Measurements from ENCODE around the gene OR2J2. TPM values are rescaled to one million over a fixed set of nuclear protein-coding genes. Genes with fewer than 3 reads are reported as not detected.
"Not testable (repeated sequence)": the region's sequence is repeated elsewhere in the genome, so short reads cannot be mapped to it uniquely, and the experiment has no call there.

OR2J2 gene
- total and polyA plus RNA-seq, 7 donors: not detected

DNA sequence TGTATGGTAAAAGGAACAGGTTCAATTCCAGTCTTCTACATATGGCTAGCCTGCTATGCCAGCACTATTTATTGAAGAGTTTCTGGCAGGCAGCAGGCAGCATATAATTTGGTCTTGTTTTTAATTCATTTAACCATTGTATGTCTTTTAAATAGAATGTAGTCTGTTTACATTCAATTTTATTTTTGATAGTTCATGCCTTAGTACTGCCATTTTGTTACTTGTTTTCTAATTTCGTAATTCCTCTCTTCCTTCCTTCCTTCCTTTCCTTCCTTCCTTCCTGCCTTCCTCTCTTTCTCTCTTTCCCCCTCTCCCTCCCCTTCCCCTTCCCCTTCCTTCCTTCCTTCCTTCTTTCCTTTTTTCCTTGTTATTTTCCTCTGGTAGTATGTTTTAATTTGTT is 17.6 kb upstream of the OR2J2 start:
- DNase-seq: no peak
- H3K4me1 ChIP-seq: no peaks in the 10 kb centered on the region
- no peak overlapping the region for H3K27ac ChIP-seq
- intact Hi-C loops (cut with DNase I): no loop called here
- WGBS, 2 donors: 76 to 84% methylated on average over 1 of the region's 1 CpG
- no peak overlapping the region for H3K4me3 ChIP-seq
- TF ChIP-seq POLR2A (IDR thresholded peaks at IDR 0.05) (no peak), POLR2AphosphoS5 (IDR thresholded peaks at IDR 0.05) (no peak), EP300 (IDR thresholded peaks at IDR 0.05) (no peak)
- TF ChIP-seq, protein P1, sequence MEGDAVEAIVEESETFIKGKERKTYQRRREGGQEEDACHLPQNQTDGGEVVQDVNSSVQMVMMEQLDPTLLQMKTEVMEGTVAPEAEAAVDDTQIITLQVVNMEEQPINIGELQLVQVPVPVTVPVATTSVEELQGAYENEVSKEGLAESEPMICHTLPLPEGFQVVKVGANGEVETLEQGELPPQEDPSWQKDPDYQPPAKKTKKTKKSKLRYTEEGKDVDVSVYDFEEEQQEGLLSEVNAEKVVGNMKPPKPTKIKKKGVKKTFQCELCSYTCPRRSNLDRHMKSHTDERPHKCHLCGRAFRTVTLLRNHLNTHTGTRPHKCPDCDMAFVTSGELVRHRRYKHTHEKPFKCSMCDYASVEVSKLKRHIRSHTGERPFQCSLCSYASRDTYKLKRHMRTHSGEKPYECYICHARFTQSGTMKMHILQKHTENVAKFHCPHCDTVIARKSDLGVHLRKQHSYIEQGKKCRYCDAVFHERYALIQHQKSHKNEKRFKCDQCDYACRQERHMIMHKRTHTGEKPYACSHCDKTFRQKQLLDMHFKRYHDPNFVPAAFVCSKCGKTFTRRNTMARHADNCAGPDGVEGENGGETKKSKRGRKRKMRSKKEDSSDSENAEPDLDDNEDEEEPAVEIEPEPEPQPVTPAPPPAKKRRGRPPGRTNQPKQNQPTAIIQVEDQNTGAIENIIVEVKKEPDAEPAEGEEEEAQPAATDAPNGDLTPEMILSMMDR (IDR thresholded peaks at IDR 0.05): no peak
- H3K36me3 ChIP-seq: no peaks in the 10 kb centered on the region
- peaks cover 0 to 6% (median 0%) of the 10 kb centered on the region in 4 donors for H3K9me3 ChIP-seq
- no peaks in the 10 kb centered on the region for H3K27me3 ChIP-seq

DNA sequence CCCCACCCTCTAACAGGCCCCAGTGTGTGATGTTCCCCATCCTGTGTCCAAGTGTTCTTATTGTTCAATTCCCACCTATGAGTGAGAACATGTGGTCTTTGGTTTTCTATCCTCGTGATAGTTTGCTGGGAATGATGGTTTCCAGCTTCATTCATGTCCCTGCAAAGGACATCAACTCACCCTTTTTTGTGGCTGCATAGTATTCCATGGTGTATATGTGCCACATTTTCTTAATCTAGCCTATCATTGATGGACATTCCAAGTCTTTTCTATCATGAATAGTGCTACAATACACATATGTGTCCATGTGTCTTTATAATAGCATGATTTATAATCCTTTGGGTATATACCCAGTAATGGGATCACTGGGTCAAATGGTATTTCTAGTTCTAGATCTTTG is 15.5 kb upstream of the OR2J2 start:
- H3K4me1 ChIP-seq; H3K36me3 ChIP-seq; DNase-seq; H3K4me3 ChIP-seq; H3K9me3 ChIP-seq; H3K27me3 ChIP-seq; H3K27ac ChIP-seq; intact Hi-C loops (cut with DNase I): not testable (repeated sequence)
- WGBS, 2 donors: 32 to 54% methylated on average over 1 of the region's 1 CpG

DNA sequence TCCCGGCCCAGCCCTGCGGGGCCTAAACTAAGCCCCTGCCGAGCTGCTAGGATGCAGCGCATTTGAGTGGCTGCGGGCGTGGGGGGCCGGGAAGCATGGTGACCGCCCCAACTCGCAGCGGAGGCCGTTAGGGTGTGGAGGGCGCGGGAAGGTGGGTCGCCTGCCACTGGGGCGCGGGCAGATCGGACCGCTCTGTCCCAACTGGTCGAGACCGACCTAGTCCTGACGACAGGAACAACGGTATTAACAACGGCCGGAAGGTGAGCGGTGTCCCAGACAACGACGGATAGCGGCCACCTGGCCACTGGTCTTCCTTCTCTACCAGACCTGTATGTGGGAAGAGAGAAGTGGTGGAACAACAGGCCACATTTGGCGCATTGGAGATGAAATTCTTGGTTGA is 10.8 kb upstream of the OR2J2 start:
- H3K36me3 ChIP-seq; H3K27ac ChIP-seq; DNase-seq; H3K27me3 ChIP-seq; intact Hi-C loops (cut with DNase I); H3K4me3 ChIP-seq; H3K9me3 ChIP-seq; H3K4me1 ChIP-seq: not testable (repeated sequence)
- 96 to 97% methylated on average over 25 to 26 of the region's 29 CpGs for WGBS, 2 donors

DNA sequence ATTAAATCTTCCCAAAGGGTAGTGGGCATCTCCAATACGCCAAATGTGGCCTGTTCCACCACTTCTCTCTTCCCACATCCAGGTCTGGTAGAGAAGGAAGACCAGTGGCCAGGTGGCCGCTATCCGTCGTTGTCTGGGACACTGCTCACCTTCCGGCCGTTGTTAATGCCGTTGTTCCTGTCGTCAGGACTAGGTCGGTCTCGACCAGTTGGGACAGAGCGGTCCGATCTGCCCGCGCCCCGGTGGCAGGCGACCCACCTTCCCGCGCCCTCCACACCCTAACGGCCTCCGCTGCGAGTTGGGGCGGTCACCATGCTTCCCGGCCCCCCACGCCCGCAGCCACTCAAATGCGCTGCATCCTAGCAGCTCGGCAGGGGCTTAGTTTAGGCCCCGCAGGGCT is 5.1 kb upstream of the OR2J2 start:
- H3K27ac ChIP-seq; H3K4me3 ChIP-seq; H3K9me3 ChIP-seq; DNase-seq; H3K27me3 ChIP-seq; intact Hi-C loops (cut with DNase I); H3K36me3 ChIP-seq; H3K4me1 ChIP-seq: not testable (repeated sequence)
- 95 to 96% methylated on average over 25 of the region's 28 CpGs for WGBS, 2 donors

DNA sequence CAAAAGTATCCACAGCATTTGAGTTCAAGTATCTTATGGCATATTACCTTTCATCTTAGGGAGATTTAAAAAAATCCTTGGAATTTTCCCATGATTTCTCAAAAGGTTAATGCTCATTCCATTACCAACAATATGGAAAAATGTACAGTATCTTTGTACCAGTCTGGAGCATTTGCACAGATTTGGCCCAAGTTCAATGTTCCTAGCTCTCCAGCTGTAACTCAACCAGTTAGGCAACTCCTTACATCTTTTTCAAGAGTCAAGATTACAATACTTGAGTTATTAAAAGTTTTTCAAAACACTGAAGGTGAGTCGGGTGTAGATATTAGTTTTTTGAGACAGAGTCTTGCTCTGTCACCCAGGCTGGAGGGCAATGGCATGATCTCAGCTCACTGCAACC is 1.0 kb downstream of the OR2J2 start:
- Histone ChIP-seq H3K36me3 (no peaks in the 10 kb centered on the region), H3K27ac (no peak overlapping the region), H3K27me3 (no peaks in the 10 kb centered on the region), H3K4me3 (no peak overlapping the region), H3K9me3 (peaks cover 0 to 2% (median 0%) of the 10 kb centered on the region in 4 donors), H3K4me1 (no peaks in the 10 kb centered on the region)
- DNase-seq: no peak
- intact Hi-C loops (cut with DNase I): no loop called here
- 73 to 78% methylated on average over 1 of the region's 1 CpG for WGBS, 2 donors
- TF ChIP-seq EP300 (IDR thresholded peaks at IDR 0.05): no peak

DNA sequence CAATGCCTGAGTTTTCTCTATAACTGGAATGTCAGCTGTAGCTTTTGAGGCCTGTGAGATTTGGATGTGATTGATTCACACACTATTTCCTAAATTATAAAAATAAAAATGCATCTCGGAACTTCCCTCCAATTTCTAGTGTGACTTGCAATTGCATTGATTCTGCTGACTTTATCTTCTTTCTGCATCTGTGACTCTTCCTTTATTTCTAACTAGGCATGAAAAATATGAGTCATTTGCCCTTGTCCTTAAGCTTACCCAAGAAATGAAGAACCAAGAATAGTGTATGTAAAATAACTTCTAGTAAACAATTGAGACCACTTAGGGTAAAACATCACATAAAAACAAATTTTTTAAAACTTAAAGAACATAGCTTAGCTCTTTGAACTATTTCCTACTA is 12.9 kb downstream of the OR2J2 start:
- Histone ChIP-seq H3K27me3 (no peaks in the 10 kb centered on the region), H3K4me1 (no peaks in the 10 kb centered on the region), H3K4me3 (no peak overlapping the region), H3K36me3 (no peaks in the 10 kb centered on the region), H3K9me3 (peaks cover 0 to 4% (median 0%) of the 10 kb centered on the region in 4 donors), H3K27ac (no peak overlapping the region)
- intact Hi-C loops (cut with DNase I): no loop called here
- TF ChIP-seq POLR2A (IDR thresholded peaks at IDR 0.05) (no peak), EP300 (IDR thresholded peaks at IDR 0.05) (no peak), POLR2AphosphoS5 (IDR thresholded peaks at IDR 0.05) (no peak)
- TF ChIP-seq, protein P1 (IDR thresholded peaks at IDR 0.05): no peak
- no peak for DNase-seq
- 38 to 66% methylated on average over 1 of the region's 1 CpG for WGBS, 2 donors

DNA sequence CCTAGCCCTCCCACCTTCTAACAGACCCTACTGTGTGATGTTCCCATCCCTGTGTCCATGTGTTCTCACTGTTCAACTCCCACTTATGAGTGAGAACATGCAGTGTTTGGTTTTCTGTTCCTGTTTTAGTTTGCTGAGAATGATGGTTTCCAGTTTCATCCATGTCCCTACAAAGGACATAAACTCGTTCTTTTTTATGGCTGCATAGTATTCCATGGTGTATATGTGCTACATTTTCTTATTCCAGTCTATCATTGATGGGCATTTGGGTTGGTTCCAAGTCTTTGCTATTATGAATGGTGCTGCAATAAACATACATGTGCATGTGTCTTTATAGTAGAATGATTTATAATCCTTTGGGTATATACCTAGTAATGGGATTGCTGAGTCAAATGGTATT is 18.0 kb downstream of the OR2J2 start:
- H3K4me3 ChIP-seq; DNase-seq; H3K27me3 ChIP-seq; intact Hi-C loops (cut with DNase I); H3K36me3 ChIP-seq; H3K27ac ChIP-seq; H3K4me1 ChIP-seq; H3K9me3 ChIP-seq: not testable (repeated sequence)
- WGBS, 2 donors: 56 to 61% methylated on average over 1 of the region's 1 CpG
